Breast epithelium (tissue), 3 donors: Measurements from ENCODE around the gene DTX2.
"Not testable (repeated sequence)": the region's sequence is repeated elsewhere in the genome, so short reads cannot be mapped to it uniquely, and the experiment has no call there.

Experiments
- POLR2A ChIP-seq: fragments of 450-650 bp; IDR thresholded peaks from one replicate; pipeline ENCODE4 v1.6.1; 2016; ENCODE audit warnings: antibody characterized with exemption, mild to moderate bottlenecking, moderate library complexity
- TF ChIP-seq, protein P1 (sequence below), 3 donors: fragments of 450-650 bp; IDR thresholded peaks; one replicate each; pipeline ENCODE4 v1.5.1; 2016 to 2017; ENCODE audit warnings: antibody characterized with exemption in 3 of 3, mild to moderate bottlenecking in 3 of 3, moderate library complexity in 3 of 3

GRCh38 chr7:76549855-76550248 lies 88.3 kb downstream of the DTX2 start:
- TF ChIP-seq, protein P1, sequence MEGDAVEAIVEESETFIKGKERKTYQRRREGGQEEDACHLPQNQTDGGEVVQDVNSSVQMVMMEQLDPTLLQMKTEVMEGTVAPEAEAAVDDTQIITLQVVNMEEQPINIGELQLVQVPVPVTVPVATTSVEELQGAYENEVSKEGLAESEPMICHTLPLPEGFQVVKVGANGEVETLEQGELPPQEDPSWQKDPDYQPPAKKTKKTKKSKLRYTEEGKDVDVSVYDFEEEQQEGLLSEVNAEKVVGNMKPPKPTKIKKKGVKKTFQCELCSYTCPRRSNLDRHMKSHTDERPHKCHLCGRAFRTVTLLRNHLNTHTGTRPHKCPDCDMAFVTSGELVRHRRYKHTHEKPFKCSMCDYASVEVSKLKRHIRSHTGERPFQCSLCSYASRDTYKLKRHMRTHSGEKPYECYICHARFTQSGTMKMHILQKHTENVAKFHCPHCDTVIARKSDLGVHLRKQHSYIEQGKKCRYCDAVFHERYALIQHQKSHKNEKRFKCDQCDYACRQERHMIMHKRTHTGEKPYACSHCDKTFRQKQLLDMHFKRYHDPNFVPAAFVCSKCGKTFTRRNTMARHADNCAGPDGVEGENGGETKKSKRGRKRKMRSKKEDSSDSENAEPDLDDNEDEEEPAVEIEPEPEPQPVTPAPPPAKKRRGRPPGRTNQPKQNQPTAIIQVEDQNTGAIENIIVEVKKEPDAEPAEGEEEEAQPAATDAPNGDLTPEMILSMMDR (IDR thresholded peaks at IDR 0.05): not testable (repeated sequence)
- TF ChIP-seq POLR2A: not testable (repeated sequence)
